Head of caudate nucleus (tissue), 42 donors: ENCODE results near the gene CHMP1A.
A peak's percentile ranks its signal among the peaks of the same experiment; 100 is the strongest.
"Not testable (repeated sequence)": the region's sequence is repeated elsewhere in the genome, so short reads cannot be mapped to it uniquely, and the experiment has no call there.

Experiments used
- DNase-seq, 42 donors: peaks; one replicate each; pipeline versions ENCODE4 v3.0.0 to v3.0.0-alpha.2; 2020 to 2021; ENCODE audit warnings: mixed read lengths in 7 of 42
- intact Hi-C: fragments of 100-400 bp; cut with DNase I; formaldehyde crosslinking; loops from one replicate; pipeline ENCODE4 v1.15.0; 2022

CHMP1A gene

DNA sequence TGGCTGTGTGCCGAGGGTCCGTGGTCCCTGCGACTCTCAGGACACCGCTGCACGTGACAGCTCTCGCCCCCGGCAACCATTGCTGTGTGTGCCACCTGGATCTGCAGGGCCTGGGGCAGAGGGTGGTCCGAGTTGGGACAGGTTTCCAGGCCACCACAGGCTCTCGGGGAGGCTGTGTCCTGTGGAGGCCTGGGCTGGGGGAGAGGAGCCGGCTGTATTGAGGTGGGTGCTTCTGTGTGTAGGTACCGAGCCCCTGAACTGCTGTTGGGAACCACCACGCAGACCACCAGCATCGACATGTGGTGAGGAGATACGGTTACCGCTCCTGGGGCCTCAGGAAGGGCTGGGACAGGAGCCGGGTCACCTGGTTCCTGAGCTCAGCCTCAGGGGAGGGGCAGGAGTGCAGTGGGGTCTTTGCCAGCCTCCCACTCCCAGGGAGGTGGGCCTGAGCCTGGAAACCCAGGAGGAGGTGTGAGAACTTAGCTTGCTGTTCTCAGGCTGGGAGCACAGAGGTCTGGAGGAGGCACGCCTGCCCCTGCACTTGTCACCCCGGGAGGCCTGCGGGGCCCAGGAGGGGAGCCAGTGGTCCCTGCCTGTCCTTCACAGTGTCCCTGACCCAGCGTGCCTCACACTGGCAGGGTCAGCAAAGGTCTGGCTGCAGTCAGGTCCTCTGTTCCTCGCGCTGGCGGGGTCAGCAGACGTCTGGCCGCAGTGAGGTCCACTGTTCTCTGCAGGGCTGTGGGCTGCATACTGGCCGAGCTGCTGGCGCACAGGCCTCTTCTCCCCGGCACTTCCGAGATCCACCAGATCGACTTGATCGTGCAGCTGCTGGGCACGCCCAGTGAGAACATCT lies 36.6 kb upstream of the CHMP1A start:
- no peak for DNase-seq
- intact Hi-C loops, result no loop called here

DNA sequence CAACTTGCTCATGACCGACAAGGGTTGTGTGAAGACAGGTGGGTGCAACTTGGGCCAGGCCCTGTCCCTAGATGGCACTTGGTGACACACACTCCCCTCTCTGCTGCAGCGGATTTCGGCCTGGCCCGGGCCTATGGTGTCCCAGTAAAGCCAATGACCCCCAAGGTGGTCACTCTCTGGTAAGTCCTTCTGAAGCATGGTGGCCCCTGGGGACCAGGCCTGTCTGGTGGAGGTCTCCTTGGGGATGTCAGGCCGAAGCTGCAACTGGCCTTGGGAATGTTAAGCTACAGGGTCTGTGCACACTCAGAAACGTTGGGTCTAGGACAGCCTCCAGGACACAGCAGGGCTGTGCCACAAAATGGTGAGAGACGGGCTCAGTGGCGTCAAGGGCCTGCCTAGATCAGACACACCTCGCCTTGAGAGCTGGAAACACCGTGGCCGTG lies 35.8 kb upstream of the CHMP1A start:
- intact Hi-C loops, result no loop called here
- DNase-seq, result no peak

DNA sequence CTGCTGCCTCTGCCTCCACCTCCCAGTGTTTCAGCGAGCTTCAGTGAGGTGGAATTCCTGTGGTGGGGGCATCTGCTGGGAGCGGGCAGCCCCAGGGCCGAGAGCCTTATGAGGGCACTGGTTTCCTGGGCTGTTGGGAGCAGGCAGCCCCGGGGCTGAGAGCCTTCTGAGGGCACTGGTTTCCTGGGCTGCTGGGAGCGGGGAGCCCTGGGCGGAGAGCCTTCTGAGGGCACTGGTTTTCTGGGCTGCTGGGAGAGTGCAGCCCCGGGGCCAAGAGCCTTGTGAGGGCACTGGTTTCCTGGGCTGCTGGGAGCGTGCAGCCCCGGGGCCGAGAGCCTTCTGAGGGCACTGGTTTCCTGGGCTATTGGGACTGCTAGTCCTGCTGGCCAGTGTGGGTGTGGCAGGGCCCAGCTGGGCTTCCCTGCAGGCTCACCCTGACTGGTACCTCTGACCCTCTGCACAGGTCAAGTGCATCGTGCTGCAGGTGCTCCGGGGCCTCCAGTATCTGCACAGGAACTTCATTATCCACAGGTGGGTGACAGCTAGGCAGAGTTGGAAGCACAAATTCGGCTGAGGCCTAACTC lies 34.6 kb upstream of the CHMP1A start:
- intact Hi-C loops, result no loop called here
- no peak for DNase-seq

DNA sequence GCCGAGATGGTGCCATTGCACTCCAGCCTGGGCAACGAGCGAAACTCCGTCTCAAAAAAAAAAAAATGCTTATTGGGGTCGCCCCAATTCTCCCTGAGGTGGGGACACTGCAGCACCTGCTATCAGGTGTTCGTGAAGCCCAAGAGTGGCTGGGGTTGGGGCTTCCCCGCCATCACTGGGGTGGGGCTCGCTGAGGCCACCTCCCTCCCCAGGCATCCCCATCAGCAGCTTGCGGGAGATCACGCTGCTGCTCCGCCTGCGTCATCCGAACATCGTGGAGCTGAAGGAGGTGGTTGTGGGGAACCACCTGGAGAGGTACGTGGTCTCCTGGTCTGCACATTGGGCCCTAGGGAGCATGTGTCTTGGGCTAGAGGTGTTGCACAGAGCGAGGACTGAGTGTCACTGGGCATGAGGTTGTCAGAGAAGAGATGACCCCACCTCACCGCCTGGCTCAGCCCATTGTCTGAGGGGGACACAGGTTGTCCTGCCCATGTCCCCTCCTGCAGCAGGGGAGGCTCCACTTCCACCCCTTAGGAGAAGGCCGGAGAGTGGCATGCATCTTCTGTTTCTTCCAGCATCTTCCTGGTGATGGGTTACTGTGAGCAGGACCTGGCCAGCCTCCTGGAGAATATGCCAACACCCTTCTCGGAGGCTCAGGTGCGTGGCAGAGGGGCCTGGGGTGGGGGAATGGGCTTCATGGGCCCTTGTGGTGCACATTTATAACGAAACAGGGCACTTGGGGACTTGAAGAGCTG lies 33.9 kb upstream of the CHMP1A start:
- intact Hi-C loops, result no loop called here
- no peak for DNase-seq

DNA sequence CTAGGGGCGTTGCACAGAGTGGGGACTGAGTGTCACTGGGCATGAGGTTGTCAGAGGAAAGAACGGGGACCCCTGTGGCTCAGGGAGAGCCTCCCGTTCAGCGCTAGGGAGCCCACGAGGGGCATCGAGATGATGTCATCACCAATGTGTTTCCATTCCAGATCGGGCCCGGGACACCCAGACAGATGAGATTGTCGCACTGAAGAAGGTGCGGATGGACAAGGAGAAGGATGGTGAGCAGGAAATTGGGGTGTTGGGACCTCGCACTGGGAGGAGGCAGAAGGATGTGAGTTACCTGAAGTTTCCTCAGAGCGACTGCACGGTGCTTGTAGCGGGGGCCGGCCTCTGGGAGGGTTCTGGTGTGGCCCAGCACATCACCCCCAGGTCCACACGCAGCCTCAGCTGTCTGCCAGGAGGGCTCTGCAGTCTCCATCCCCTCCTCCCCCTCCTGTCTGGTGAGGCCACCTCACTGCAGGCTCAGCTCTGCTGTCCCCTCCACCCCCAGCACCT lies 32.9 kb upstream of the CHMP1A start:
- no peak for DNase-seq
- intact Hi-C loops, result no loop called here

DNA sequence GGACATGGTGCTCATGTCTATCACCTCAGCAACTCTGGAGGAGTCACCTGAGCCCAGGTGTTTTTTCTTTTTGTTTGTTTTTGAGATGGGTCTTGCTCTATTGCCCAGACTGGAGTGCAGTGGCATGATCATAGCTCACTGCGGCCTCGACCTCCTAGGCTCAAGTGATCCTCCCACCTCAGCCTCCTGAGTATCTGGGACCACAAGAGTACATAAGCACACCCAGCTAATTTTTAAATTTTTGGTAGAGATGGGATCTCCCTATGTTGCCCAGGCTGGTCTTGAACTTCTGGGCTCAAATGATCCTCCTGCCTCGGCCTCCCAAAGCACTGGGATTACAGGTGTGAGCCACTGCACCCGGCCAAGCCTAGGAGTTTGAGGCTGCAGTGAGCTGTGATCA lies 32.1 kb upstream of the CHMP1A start:
- DNase-seq, result not testable (repeated sequence)
- intact Hi-C loops, result loop anchor here (10.0 kb wide), 1 partner anchor 125 kb away; the partner anchor contains the start of gene RPL13

DNA sequence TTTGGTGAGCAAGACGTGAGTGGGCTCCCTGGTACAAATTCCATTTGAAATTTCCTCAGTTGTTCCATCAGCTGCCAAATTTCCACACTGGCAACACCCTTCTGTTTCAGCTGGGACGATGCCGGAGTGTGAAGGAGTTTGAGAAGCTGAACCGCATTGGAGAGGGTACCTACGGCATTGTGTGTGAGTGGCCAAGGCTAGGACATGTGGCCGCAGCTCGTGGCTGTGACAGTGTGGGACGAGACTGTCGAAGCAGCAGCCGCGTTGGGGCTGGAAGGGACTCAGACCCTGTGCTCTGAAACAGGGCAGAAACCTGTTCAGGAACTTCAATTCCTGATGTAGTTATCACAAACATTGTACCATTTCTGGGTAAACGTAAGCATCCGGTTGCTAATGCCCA lies 31.6 kb upstream of the CHMP1A start:
- DNase-seq, result no peak
- intact Hi-C loops, result loop anchor here (10.0 kb wide), 1 partner anchor 124 kb away; the partner anchor contains the start of gene RPL13

DNA sequence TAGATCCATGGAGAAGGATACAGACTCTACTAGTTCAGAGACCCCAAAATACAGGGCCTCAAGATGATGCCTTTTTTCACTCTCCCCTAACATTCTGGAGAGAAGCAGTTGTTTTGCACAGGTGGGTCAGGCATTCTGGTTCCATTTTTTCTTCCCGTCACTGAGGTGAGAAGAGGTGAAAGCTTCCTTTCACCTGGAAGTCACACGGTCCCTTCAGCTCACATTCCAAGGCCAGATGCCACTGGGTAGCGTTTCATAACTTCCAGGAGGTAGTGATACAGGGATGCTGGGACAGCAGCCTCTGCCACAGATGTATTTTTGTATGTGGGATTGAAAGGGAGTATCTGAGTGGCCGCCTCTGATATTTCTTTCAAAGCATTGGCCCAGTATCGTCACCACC lies 30.9 kb upstream of the CHMP1A start:
- DNase-seq, result no peak
- intact Hi-C loops, result loop anchor here (10.0 kb wide), 1 partner anchor 124 kb away; the partner anchor contains the start of gene RPL13

DNA sequence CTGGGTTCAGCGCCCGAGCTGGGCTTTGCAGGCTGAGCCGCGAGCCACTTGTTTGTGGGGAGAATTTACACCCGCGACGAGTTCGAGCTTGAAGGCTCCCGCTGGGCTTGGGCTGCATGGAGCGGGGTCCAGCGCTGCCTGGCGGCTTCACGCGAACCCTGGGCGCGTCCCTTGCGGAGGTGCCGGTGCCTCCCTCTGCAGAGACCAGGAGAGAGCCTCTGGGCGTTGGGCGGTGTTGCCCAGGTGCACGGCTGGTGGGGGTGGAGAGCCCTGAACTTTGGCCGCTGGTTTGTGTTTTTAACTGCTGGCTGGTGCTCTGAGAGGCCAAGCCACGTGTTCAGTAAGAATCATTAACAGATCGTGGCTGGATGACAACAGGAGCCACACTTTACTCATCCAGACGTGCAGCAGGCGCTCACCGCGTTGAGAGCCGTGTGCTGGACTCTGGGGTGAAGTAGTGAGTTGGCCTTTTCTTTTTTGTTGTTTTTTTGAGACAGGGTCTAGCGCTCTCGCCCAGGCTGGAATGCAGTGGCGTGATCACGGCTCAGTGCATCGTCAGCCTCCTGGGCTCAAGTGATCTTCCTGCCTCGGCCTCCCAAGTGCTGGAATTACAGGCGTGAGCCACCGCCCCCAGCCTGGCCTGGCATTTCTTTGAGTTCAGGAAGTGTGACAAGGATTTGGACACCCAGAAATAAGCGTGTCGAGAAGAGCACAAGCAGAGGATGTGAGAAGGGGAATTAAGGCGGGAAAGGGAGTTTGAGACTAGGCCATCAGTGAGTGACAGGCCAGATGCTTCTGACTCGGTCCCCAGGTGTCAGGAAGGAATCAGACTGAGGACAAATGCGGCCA lies 29.8 kb upstream of the CHMP1A start:
- intact Hi-C loops, result loop anchor here (10.0 kb wide), 1 partner anchor 123 kb away; the partner anchor contains the start of gene RPL13
- no peak for DNase-seq

DNA sequence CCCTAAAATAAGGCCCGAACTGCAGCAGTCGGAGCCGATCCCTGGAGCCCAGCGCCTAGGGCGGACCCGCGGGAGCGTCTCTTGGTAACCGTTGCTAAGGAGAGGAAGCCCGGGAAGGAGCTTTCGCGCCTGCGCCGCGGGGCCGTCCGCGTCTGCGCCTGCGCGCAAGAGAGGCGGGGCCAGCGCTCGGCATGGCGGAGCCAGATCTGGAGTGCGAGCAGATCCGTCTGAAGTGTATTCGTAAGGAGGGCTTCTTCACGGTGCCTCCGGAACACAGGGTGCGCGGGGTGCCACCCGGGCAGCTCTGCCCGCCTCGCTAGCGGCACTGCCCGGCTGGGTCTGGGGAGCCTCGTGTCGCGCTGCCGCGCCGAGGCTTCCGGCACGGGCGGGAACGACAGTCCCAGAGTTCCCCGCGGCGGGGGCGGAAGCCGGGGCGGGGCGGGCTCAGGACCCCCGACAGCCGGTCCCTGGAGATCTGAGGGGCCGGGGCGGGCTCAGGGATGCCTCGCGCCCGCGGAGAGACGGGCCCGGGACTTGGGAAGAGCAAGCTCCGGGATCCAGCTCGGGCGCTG lies 29.1 kb upstream of the CHMP1A start, which contains the start of gene CDK10:
CDK10 (plus strand) TSS at position 170 of the 572 bp plus-strand sequence; CDS start at position 192, 22 bp downstream.
- peak; percentile 69 to 97 (median 91) for DNase-seq
- intact Hi-C loops, result loop anchor here (10.0 kb wide), 1 partner anchor 122 kb away; the partner anchor contains the start of gene RPL13

DNA sequence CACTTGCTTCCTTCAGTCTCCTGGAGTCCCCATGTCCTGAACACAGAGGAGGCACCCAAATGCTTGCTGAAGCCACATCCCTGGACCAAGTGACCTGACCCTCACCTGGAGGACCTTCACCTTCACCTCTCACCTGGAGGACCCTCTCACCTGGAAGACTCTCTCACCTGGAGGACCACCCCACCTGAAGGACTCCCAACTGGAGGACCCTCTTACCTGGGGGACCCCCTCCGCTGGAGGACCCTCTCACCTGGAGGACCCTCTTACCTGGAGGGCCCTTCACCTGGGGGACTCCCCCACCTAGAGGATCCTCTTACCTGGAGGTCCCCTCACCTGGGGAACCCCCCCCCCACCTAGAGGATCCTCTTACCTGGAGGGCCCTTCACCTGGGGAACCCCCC lies 28.4 kb upstream of the CHMP1A start:
- intact Hi-C loops, result loop anchor here (10.0 kb wide), 1 partner anchor 121 kb away; the partner anchor contains the start of gene RPL13
- DNase-seq, result no peak

DNA sequence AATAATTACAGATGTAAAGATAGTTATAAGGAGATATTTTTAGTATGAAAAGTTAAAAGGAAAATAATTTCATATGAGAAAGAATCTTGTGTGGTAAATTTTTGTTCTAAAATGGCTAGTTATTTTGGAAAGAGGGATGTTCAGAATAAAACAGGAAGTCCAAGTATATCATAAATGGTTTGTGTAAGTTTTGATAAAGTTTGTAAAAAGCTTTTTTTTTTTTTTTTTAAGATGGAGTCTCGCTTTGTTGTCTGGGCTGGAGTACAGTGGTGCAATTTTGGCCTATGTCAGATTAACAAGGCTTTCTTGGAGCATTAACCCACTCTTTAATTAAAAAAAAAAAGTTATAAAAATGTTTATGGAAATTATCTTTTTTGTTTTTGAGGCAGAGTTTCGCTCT lies 20.8 kb upstream of the CHMP1A start:
- intact Hi-C loops, result no loop called here

DNA sequence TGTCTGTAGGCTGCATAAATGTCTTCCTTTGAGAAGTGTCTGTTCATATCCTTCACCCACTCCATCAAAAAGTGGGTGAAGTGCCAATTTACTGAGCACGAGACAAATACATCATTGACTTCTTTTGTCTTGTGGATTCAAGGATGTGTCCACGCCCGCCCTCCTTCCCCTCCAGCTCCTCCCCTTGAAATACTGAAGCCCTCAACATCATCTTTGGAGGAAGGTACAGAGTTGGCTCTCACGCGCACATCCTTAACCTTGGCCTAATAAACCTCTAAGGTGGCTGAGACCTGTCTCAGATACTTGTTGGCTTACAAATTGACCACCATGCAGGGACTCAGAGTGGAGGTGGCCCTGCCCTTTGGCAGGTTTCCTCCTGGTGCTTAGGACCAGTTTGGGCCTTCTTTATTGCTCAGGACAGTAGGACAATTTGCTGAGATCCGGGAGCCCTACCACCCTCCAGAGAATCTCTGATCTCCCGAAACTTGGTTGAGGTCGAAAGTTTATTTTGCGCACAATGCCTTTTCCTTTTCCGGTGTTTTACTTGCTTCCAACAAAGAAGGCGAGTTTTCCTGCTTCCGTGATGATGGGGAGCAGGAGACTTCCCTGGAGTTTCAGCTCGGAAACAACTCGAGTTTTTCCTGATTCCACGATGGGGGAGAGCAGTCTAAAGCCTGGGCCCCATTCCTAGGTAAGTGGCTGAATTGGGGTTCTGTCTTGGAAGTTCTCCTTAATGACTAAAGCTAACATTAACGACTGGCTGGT lies 14.9 kb upstream of the CHMP1A start:
- intact Hi-C loops, result no loop called here
- no peak for DNase-seq

More for the DNA sequence above, 20.8 kb upstream of the CHMP1A start:
- DNase-seq, result no peak

DNA sequence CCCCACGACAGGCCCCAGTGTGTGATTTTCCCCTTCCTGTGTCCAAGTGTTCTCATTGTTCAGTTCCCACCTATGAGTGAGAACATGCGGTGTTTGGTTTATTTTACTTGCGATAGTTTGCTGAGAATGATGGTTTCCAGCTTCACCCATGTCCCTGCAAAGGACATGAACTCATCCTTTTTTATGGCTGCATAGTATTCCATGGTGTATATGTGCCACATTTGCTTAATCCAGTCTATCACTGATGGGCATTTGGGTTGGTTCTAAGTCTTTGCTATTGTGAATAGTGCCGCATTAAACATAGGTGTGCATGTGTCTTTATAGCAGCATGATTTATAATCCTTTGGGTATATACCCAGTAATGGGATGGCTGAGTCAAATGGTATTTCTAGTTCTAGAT lies 14.1 kb upstream of the CHMP1A start:
- intact Hi-C loops, DNase-seq: not testable (repeated sequence)

DNA sequence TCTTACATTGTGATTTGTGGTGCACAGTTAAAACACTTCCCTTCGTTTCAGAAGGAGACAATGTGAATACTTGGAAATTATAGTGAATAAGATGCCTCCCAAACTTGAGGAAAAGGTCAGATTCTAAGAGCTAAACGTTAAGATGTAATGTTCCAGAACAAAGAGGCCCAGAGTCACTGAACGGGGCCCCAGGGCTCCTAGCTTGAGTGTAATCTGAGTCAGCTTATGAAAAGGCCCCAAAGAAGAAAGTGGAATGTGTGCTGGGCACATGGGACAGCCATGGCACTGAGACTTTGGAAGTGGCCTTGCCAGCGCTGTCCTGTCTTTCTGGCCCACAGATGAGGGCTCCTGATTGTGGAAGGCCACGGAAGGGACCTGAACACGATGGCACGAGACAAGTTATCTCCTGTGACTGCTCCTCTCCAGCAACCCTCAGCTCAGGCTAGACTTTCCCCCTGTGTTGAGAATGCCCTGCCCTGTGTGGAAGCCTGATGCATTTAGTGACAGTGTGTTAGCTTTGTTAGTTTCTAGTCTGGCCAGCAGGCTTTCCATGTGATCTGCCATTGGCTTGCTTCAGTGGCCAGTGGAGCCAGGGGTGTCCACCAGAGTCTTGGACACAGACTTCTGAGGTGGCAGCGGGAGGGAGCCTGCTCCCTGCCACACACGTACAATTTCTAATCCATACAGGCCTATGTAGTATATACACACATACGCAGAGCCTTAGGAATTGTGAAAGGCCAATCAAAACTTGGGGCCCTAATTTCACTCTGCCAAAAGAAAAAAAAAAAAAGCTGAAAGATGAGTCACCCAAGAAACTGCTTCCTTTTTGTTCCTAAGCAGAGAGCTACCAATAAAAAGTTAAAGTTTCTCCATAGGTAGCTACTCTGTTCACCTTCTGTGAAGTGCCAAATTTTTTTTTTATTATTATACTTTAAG lies 13.3 kb upstream of the CHMP1A start:
- DNase-seq, result no peak

DNA sequence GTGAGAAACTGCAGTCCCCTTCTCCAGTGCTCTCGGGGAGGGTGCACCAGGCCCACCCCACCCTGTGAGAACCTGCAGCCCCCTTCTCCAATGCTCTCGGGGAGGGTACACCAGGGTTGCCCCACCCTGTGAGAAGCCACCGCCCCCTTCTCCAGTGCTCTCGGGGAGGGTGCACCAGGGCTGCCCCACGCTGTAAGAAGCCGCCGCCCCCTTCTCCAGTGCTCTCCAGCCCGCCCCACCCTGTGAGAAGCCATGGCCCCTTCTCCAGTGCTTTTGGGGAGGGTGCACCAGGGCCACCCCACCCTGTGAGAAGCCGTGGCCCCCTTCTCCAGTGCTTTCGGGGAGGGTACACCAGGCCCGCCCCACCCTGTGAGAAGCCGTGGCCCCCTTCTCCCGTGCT lies 12.2 kb upstream of the CHMP1A start:
- intact Hi-C loops, result no loop called here
- DNase-seq, result no peak

More for the DNA sequence above, 13.3 kb upstream of the CHMP1A start:
- intact Hi-C loops, result no loop called here
